ENCODE measurements around the gene TLCD5.

DNA sequence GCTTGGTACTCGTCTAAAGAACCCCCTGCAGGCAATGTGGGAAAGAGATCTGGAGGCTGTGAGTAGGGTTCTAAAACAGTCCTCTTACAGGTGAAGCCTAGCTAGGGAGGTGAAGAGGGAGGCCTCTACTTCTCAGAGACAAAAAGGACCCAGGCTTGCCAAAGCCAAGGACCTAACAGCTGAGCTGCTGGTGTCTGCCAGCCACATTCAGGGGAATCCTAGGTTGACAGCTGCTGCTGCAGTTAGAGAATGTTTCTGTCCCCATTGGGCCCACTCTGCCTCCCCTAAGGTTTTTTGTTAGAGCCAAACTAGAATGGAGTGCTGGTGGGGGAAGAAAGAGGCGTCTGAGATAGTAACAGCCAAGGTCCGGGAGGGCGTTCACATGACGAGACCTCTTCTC is 26.6 kb upstream of the TLCD5 start:
- TF ChIP-seq, protein P1, sequence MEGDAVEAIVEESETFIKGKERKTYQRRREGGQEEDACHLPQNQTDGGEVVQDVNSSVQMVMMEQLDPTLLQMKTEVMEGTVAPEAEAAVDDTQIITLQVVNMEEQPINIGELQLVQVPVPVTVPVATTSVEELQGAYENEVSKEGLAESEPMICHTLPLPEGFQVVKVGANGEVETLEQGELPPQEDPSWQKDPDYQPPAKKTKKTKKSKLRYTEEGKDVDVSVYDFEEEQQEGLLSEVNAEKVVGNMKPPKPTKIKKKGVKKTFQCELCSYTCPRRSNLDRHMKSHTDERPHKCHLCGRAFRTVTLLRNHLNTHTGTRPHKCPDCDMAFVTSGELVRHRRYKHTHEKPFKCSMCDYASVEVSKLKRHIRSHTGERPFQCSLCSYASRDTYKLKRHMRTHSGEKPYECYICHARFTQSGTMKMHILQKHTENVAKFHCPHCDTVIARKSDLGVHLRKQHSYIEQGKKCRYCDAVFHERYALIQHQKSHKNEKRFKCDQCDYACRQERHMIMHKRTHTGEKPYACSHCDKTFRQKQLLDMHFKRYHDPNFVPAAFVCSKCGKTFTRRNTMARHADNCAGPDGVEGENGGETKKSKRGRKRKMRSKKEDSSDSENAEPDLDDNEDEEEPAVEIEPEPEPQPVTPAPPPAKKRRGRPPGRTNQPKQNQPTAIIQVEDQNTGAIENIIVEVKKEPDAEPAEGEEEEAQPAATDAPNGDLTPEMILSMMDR (IDR thresholded peaks at IDR 0.05) = no peak
- no peak for TF ChIP-seq POLR2A (IDR thresholded peaks at IDR 0.05)
